ENCODE measurements around the gene FADS2. TPM values are rescaled to one million over a fixed set of nuclear protein-coding genes. Genes with fewer than 3 reads are reported as not detected.

The FADS2 gene
- total RNA-seq, 1 donor from 2014 or later = 35.7 TPM

DNA sequence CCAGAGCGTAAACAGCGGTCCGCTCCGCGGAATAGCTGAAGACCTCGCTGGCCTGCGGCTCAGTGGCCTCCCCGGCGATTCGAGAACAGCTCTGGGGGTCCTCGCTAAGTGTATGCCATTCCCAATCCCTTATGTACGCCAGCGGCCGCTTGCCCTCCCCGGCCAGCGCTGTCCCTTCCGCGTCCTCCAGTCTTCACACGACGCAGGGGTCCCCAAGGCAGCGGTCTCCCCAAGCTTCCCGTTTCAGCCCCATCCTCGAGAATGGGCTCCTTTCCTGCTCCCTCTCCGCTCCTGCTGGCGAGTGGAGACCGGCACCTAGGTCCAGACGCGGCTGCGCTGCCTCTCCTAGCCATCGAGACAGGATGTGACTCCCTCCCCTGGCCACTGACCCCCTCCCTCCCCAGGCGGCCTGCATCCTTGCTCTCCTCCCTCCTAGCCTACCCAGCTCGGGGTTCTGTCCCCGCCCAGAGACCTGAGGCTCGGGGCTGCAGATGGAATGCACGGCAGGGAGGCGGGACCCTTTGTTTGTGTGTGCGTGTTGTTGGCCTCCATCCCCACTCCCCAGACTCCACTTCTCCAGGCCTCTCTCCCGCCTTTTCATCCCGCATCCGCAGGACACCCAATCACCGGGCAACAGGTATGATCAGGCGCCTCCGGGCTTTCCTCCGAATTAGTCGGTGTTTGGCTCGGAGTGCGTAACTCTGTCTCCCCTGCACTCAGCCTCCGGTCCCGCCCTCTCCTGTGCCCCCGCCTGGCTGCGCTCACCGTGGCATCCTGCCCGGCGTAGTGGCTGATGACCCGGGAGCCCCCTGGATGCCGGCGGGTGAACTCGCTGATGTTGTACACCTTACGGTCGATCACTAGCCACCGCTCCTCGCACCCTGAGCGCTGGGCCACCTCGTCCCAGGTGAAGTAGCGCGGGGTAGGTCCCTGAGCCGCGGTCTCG is 12.0 kb upstream of the FADS2 start:
- ATAC-seq (peak; percentile 44), DNase-seq (ENCODE audit: missing footprints) (peak; percentile 85)
- intact Hi-C loops (cut with DNase I) = loop anchor here (5.0 kb wide), 4 partner anchors 36 to 291 kb away; partner anchors contain the start of genes FADS3 and FTH1

DNA sequence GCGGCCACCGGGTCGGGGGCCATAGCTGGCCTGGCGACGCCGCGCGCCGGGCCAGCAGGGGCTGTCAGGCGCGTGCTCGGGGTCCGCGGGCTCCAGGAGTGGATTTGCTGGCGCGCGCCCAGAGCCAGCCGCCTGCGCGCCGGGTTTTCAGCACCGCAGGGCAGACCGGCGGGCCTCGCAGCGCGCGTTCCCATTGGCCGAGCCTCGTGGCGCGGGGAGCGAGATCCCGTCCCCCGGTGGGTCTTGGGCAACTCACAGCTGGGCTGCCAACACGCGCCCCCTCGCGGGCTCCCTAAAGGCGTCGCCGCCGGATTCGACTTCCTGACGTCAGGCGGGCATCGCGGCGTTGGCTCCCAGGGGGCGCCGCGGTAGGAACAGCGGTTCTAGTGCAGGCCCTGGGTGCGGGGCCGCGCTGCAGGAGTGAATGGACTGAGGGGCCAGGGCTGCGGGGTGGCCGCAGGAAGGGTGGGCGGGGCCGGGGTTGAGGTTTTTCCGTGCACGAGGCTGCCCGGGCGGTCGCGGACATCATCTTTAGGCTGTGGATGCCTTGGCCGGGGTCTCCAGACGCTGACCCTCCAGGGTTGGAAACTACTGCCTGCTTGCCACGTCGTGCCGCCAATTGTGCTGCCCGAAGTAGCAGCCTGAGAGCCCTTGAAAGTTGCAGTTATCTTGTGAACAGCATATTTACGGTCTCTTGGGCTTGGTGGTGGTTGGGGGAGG is 11.2 kb upstream of the FADS2 start, which contains the start of gene FADS1:
Gene FADS1 (minus strand): TSS at position 268 of the 720 bp plus-strand sequence. CDS start 74 bp downstream, at position 194.
- intact Hi-C loops (cut with DNase I) = loop anchor here (5.0 kb wide), 4 partner anchors 35 to 290 kb away; partner anchors contain the start of genes FADS3 and FTH1
- DNase-seq (ENCODE audit: missing footprints) (peak; percentile 95), ATAC-seq (peak; percentile 53)

DNA sequence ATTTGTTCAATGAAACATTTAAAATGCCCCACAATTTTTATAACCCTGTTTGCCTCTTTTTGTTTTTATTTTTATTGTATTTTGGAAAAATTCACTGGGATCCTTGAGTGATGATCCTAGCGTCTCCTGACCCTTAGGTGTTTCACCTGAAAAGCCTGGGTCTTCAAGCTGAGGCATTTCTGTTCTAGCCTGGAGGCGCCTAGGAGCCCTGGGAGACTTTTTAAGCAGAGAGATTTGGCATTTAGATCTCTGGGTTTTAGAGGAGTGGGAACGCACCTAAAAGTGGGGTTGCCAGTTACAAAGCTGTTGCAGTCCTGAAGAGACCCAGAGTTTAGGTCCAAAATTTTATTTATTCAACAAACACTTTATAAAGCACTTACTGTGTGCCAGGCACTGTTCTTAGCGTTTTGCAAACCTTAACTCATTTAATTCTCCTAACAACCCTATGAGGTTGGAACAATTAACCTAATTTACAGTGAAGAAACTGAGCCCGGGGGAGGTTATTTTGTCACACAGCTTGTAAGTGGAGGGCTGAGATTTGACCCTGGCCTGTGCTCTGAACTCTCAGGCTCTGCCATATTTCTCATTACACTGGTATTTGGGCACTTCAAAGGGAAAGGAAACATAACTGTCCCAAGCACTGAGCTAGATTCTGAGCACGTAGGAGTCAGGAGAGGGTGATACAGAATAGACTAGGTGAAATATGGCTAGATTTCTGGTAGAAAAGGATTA is 10.5 kb upstream of the FADS2 start:
- intact Hi-C loops (cut with DNase I) = loop anchor here (5.0 kb wide), 4 partner anchors 35 to 290 kb away; partner anchors contain the start of genes FADS3 and FTH1
- ATAC-seq = no peak
- no peak for DNase-seq (ENCODE audit: missing footprints)

DNA sequence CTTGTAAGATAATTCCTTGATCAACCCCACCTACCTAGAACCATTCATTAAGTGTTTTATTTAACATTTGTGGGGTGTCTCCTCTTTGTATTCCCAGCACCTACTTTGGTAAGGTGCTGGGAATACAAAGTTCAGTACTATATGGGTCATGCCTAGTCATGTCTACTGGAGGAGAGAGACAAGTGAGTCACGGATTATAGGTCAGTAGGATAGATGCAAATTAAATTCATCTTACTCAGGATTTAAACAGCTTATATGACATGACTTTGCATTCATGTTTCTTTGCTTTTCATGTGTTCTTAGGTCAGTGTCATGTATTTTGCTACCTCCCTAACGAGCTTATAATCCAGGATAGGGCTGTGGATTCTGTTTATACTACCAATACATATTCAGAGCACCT is 7.9 kb upstream of the FADS2 start:
- no peak for DNase-seq (ENCODE audit: missing footprints)
- ATAC-seq = no peak
- intact Hi-C loops (cut with DNase I) = no loop called here

DNA sequence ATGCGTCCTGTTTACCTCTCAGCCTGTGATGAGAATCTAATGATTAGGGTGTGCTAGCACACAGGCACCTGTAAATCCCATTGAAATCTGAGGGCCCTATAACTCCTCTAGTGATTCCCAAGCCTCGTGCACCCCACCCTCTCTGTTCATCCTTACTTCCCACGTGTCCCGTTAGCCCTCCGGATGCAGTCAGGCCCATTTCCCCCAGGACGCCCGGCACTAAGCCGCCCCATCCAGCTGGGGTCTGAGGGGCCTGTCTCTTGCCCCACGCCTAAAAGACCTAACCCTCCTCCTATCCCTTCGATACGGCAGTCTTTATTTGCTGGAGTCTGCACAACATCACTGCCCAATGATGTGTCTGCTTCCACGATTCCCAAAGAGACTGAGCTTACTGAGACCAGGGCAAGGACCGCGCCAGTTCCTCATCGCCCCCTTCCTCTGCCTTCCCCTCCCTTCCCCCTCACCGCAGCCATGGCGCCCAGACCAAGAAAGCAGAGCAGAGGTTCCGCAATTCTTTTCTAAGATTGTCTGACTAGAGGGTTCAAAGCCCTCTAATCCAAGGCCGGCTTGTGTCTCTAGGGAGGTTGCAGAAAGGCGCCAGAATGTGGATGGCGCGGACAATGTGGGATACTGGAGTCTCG is 1.1 kb upstream of the FADS2 start:
- intact Hi-C loops (cut with DNase I) = loop anchor here (5.0 kb wide), 1 partner anchor 35 kb away; no protein-coding TSS in a partner anchor

DNA sequence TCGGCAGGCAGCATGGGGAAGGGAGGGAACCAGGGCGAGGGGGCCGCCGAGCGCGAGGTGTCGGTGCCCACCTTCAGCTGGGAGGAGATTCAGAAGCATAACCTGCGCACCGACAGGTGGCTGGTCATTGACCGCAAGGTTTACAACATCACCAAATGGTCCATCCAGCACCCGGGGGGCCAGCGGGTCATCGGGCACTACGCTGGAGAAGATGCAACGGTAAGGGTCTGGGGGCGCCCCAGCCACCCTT is 204 bp downstream of the FADS2 start:
- intact Hi-C loops (cut with DNase I) = loop anchor here (5.0 kb wide), 1 partner anchor 34 kb away; no protein-coding TSS in a partner anchor
- ATAC-seq (no peak), DNase-seq (ENCODE audit: missing footprints) (peak; percentile 62)

More for the DNA sequence above, 1.1 kb upstream of the FADS2 start:
- ATAC-seq = peak; percentile 6
- DNase-seq (ENCODE audit: missing footprints) = peak; percentile 41

DNA sequence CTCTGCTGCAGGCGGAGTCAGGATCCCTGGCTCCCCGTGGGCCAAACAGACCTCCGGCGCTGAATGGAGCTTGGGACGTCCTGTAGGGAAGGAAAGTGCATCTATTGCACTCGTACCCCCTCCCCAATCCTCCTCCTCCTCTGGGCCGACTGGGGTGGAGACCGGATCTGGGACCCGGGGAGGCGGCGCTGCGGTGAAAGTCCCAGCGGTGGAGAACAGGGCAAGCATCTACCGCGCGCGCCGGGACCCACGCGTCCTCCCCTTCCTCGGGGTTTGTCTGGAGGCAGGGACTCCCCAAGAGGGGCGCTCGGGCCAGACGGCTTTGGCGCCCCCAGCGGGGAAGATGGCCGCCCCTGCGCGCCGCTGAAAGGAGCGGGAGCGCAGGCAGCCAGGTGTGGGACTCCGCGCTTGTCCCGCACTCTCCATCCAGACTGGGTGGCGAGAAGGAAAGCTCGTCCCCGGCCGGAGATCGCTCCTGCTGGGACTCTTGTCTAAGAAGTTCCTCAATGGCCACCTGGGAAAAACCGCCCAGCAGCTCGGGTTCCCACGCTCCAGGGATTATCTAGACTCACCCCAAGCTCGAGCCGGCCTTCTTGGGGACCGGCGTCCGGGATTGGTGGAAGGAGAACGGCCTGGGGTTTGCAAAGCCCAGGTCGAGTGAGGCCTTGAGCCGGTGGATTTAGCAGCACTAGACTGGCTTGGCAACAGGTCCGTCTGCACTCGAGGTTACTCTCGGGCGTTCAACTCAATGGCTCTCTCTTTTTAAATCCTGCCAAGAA is 718 bp downstream of the FADS2 start:
- peak; percentile 27 for ATAC-seq
- intact Hi-C loops (cut with DNase I) = loop anchor here (5.0 kb wide), 1 partner anchor 33 kb away; no protein-coding TSS in a partner anchor
- peak; percentile 69 for DNase-seq (ENCODE audit: missing footprints)

DNA sequence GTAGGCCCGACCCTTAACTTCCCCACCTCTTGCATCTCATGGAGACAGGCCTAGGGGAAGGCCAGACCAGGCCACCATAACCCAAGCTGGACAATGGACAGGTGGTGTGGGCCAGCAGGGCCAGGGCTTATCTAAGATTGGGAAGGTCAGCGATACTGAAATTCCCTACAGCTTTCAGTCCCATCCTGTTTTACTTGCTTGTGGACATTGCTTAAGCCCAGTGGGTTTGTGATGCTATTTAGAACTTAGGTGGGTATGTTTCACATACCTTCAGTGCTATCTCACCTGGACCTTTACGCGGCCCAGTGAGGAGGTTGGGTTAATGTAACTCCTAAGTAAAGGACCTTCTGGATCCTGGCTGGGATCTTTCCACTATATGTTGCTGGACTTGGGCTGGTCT is 1.7 kb downstream of the FADS2 start:
- DNase-seq (ENCODE audit: missing footprints) (peak; percentile 22), ATAC-seq (no peak)
- intact Hi-C loops (cut with DNase I) = loop anchor here (5.0 kb wide), 1 partner anchor 32 kb away; no protein-coding TSS in a partner anchor

DNA sequence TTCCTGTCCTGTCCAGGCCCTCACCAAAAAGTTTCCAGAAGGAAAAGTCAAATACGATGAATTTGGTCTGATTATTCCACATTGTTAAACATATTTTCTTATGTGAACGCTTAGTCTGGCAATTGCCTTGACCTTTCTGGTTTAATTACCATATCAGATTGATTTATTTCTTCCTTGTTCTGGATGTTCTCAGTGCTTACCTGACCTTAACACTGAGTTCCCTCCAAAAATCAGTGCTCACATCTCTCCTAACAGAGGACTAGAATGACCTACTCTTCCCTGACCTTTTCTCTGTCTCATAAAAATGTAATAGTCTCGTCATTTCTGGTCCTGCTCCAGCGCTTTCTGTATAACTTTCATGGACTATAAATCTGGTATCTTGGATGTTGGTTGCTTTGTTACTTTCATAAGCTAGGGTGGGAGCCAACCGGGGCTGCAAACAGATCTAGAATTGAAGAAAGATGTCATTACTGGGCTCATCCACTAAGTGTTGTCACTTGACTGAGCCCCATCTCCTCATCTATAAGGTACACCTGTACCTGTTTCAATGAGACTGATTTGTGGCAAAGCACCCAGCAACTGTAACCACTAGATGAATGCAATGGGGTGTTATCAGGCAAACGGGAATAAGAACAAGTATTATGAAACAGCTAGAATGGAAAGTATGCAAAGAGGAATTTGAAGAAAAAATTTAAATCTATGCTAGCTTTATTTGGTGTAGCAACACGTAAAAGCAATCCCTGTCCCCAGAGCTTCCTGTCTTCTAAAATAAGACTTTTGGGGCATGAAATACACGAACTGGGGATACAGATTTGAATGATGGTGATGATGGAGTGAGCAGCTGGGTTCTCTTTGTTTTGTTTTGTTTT is 2.4 kb downstream of the FADS2 start:
- no peak for DNase-seq (ENCODE audit: missing footprints)
- no peak for ATAC-seq
- intact Hi-C loops (cut with DNase I) = no loop called here

DNA sequence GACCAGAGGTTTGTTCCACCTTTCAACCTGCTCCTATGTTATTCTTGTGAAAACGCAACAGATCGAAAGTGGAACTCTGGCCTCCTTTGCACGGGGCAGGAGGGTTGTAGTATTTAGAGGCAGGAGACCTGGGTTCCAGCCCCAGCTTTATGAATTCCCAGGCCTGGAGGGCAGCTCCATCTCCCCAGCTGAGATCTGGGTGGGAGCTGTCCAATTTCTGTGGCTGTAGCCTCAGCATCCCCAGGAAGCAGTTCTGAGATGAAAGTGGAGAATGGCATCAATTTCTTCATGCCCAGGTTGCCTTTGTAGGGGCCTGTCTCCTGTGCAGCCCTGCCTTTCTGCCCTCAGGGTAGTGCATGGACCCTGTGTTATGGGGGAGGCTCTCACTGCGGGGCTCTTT is 4.1 kb downstream of the FADS2 start:
- ATAC-seq (no peak), DNase-seq (ENCODE audit: missing footprints) (peak; percentile 4)
- intact Hi-C loops (cut with DNase I) = no loop called here

DNA sequence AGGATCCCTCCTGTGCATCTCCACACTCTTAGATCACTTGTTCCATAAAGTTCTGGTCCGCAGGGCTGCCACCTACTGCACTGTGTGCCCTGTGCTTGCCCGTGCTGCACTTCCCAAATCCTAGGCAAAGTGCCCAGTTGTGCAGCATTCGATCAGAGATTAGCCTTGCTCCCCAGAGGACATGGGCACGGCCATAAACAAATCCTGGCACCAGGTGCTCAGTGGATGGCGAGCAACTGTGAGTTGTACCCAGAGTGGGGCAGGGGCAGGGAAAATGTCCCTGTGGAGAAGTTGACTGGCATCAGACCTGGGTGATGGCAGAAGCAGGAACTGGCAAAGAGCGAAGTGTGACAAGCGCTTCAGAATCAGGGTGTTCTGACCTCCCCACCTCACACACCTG is 4.7 kb downstream of the FADS2 start:
- intact Hi-C loops (cut with DNase I) = no loop called here
- ATAC-seq = peak; percentile 37

DNA sequence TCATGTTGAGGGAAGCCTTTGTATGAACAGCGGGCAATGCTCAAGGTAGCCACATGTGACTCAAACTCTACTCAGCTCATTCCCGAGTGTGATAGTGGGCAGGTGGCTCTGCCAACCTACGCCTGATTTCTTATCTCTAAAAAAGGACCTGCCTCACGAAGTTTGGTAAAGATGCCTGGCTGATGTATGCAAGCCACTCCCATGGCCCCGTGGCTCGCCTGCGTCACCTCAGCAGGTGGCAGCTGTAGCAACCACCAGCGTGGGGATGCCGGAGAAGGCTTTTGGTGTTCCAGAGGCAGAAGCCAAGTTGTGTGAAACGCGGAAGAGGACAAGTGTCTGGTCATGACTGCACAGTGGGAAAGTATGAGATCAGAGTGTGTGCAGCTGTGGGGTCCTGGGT is 5.4 kb downstream of the FADS2 start:
- intact Hi-C loops (cut with DNase I) = no loop called here
- ATAC-seq = no peak
- peak; percentile 51 for DNase-seq (ENCODE audit: missing footprints)

More for the DNA sequence above, 4.7 kb downstream of the FADS2 start:
- peak; percentile 76 for DNase-seq (ENCODE audit: missing footprints)

DNA sequence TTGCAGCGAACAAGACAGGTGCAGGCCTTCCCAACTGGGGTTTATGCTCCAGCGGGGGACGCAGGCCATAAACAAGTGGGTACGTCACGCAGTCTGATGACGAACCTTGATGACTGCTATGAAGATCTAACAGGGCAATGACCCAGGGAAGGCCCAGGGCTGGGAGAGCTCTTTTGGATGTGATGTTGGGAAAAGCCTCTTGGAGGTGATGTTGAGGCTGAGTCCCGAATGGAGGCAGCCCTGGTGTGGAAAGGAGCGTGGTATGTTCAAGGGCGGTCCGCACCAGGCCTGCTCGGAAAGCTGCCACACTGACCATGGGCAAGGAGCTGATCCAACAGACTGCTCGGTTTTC is 5.8 kb downstream of the FADS2 start:
- no peak for ATAC-seq
- intact Hi-C loops (cut with DNase I) = no loop called here
- DNase-seq (ENCODE audit: missing footprints) = peak; percentile 1

DNA sequence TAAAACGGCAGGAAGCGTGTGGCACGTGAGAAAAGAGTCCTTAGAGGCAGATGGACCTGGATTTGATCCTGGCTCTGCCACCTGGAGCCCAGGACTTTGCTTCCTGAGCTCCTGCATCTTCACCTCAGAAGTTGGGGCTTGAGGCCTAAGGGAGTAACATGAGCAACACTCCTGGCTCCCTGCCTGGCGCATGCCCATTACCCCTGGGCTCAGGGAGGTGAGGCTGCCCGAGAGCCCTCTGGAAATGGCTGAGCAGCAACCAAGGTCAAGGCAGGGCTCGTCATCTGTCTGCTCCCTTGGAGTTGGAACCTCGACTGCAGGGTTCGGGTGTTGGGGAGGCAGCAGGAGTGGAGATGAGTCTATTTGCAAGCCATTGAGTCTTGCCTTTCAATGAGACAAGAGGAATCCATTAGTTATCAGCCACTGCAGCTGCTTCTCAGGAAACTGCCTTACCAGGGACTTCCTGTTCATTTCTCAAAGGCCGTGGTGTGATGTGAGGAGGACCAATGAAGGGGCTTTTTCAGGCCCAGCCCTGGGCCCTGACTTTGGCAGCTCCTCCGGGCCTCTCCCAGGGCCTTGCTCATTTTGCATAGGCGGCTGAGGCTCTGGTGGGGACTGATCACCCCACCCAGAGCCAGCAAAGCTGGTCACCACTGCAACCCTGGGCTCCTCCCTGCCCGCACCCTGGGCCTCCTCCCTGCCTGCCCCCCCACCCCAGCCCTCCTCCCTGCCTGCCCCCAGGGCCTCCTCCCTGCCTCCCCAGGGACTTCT is 6.4 kb downstream of the FADS2 start:
- DNase-seq (ENCODE audit: missing footprints) = peak; percentile 78
- intact Hi-C loops (cut with DNase I) = no loop called here
- ATAC-seq = peak; percentile 79

DNA sequence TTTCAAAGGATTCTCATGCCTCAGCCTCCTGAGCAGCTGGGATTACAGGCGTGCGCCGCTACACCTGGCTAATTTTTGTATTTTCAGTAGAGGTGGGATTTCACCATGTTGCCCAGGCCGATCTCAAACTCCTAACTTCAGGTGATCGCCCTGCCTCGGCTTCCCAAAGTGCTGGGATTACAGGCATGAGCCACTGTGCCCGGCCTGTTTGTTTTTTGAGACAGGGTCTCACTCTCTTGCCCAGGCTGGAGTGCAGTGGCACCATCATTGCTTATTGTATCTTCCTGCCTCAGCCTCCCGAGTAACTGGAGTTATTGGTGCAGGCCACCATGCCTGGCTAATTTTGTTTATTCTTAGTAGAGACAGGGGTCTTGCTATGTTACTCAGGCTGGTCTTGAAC is 8.1 kb downstream of the FADS2 start:
- intact Hi-C loops (cut with DNase I) = no loop called here
- ATAC-seq = no peak
- peak; percentile 54 for DNase-seq (ENCODE audit: missing footprints)

DNA sequence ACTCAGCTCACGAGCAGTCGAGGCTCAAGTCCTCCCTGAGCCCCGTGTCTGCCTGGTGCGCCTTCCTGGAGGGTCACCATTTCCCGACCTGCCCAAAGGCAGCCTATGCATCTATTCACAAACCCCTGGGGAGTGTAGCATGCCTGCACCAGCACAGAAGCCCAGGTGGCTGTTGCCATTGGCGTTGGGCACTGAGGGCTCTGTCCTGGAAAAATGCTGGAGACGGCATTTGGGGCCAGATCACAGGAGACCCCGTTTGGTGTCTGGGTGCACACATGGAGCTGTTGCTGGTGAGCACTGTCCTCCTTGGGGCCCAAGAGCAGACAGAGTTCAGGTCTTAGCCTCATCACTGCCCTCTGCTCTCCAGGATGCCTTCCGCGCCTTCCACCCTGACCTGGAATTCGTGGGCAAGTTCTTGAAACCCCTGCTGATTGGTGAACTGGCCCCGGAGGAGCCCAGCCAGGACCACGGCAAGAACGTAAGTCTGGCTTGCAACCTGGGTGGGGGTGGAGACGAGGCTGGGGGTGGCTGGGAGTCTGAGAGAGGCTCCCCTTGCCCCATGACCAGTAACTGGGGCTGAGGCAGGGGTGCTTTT is 9.4 kb downstream of the FADS2 start:
- intact Hi-C loops (cut with DNase I) = no loop called here
- DNase-seq (ENCODE audit: missing footprints) = peak; percentile 2
- no peak for ATAC-seq

Data from Right ventricle myocardium inferior (tissue), 1 donor.